KMS-11 (cell line): ENCODE data around the gene NANOS3.

ENCODE experiments used
- H2AFZ ChIP-seq: fragments of 200-600 bp; sonication (generic); 2 replicates; pipeline ENCODE4 v1.6.1; 2016; ENCODE audit warnings: antibody characterized with exemption, mixed run types, low read depth
- H3K27ac ChIP-seq: fragments of 200-600 bp; sonication (generic); 2 replicates; pipeline ENCODE4 v1.6.1; 2016; ENCODE audit warnings: mild to moderate bottlenecking, mixed run types
- H3K27me3 ChIP-seq: fragments of 200-600 bp; sonication (generic); 2 replicates; pipeline ENCODE4 v1.6.1; 2017; ENCODE audit warnings: mild to moderate bottlenecking, low read depth, mixed run types, moderate library complexity; ENCODE audit not compliant: insufficient read depth
- H3K36me3 ChIP-seq: fragments of 200-600 bp; sonication (generic); 2 replicates; pipeline ENCODE4 v1.6.1; 2017; ENCODE audit warnings: mild to moderate bottlenecking, mixed run types; ENCODE audit not compliant: insufficient read depth
- H3K4me1 ChIP-seq: fragments of 200-600 bp; sonication (generic); 2 replicates; pipeline ENCODE4 v1.6.1; 2016; ENCODE audit warnings: mild to moderate bottlenecking, low read depth, mixed run types; ENCODE audit not compliant: poor library complexity, severe bottlenecking
- H3K4me2 ChIP-seq: fragments of 200-600 bp; sonication (generic); 2 replicates; pipeline ENCODE4 v1.7.0; 2016; ENCODE audit warnings: mild to moderate bottlenecking, mixed run types
- H3K4me3 ChIP-seq: fragments of 200-600 bp; sonication (generic); IDR thresholded peaks from 2 replicates; pipeline ENCODE4 v1.6.1; 2017; ENCODE audit warnings: low read depth, low read length, mixed read lengths; ENCODE audit not compliant: insufficient read depth
- H3K79me2 ChIP-seq: fragments of 200-600 bp; sonication (generic); 2 replicates; pipeline ENCODE4 v1.6.1; 2016; ENCODE audit warnings: low read depth, mixed run types; ENCODE audit not compliant: insufficient read depth
- H3K9ac ChIP-seq: fragments of 200-600 bp; sonication (generic); 2 replicates; pipeline ENCODE4 v1.6.1; 2016; ENCODE audit warnings: mild to moderate bottlenecking, mixed run types
- H4K20me1 ChIP-seq: fragments of 200-600 bp; sonication (generic); 2 replicates; pipeline ENCODE4 v1.6.1; 2016; ENCODE audit warnings: mild to moderate bottlenecking, mixed run types; ENCODE audit not compliant: insufficient read depth
- TF ChIP-seq, protein P1 (sequence below): fragments of 200-600 bp; sonication (generic); conservative IDR thresholded peaks from 2 replicates; pipeline ENCODE4 v1.6.1; 2017; ENCODE audit warnings: low read depth, mild to moderate bottlenecking, antibody characterized with exemption, low read length, moderate library complexity, mixed read lengths

Gene NANOS3

DNA sequence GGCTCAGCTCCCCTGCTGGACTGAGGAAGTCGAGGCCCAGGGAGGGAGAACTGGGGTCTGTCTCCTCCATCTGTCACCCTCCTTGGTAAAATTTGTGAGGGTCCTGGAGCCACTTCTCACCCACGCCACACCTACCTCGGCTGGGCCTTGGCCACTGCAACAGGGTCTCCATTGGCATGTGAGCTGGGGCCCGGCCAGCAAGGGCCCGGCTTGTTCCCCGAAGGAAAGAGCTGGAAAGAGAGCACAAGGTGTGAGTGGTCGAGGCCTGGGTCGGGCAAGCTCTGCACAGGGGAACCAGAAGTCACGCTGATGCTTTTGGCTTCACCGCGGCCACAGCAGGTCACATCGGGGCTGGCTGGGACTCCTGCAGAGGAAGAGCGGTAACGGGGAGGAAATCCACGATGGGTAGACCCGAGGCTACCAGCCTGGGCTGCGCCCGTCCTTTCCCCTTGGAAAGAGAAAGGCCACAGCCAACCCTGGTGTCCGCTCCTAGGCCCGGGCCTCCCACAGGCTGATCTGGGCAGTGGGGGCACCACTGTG, 9.0 kb downstream of the NANOS3 start:
- Histone ChIP-seq H2AFZ (no peak overlapping the region), H3K4me2 (no peak overlapping the region; the same call in 1 of the 2 replicates), H3K36me3 (no peaks in the 10 kb centered on the region), H3K4me1 (peaks cover 26% of the 10 kb centered on the region), H3K79me2 (no peaks in the 10 kb centered on the region), H3K4me3 (no peak overlapping the region), H3K27me3 (no peaks in the 10 kb centered on the region), H3K27ac (no peak overlapping the region), H3K9ac (no peak overlapping the region; the same call in 1 of the 2 replicates), H4K20me1 (no peaks in the 10 kb centered on the region)
- TF ChIP-seq, protein P1, sequence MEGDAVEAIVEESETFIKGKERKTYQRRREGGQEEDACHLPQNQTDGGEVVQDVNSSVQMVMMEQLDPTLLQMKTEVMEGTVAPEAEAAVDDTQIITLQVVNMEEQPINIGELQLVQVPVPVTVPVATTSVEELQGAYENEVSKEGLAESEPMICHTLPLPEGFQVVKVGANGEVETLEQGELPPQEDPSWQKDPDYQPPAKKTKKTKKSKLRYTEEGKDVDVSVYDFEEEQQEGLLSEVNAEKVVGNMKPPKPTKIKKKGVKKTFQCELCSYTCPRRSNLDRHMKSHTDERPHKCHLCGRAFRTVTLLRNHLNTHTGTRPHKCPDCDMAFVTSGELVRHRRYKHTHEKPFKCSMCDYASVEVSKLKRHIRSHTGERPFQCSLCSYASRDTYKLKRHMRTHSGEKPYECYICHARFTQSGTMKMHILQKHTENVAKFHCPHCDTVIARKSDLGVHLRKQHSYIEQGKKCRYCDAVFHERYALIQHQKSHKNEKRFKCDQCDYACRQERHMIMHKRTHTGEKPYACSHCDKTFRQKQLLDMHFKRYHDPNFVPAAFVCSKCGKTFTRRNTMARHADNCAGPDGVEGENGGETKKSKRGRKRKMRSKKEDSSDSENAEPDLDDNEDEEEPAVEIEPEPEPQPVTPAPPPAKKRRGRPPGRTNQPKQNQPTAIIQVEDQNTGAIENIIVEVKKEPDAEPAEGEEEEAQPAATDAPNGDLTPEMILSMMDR = no peak

DNA sequence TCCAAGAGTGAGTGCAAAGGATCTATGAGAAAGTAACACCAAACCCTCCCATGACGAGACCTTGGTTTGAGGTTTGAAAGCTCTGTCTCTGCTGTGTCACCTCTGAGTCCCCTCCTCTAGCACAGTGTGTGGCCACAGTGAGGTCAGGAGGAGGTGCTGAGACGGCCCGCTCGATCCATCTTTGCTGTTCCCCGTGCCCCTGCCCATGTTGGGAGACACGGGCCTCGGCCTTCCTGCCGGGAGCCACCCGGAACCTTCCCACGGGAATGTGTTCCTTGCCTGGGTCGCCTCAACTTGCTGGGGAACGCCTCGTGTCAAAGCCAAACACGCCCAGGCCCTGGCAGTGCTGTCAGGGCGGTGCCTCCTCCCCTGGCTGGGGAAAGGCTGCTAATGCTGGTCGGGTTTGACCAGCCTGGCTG, 10.1 kb downstream of the NANOS3 start:
- peaks cover 16% of the 10 kb centered on the region for H3K4me1 ChIP-seq
- no peaks in the 10 kb centered on the region for H3K79me2 ChIP-seq
- H3K9ac ChIP-seq = no peak overlapping the region
- H3K36me3 ChIP-seq = no peaks in the 10 kb centered on the region
- H4K20me1 ChIP-seq = no peaks in the 10 kb centered on the region
- no peaks in the 10 kb centered on the region for H3K27me3 ChIP-seq
- no peak overlapping the region for H3K27ac ChIP-seq
- H2AFZ ChIP-seq = no peak overlapping the region
- H3K4me2 ChIP-seq = no peak overlapping the region
- no peak overlapping the region for H3K4me3 ChIP-seq
- TF ChIP-seq, protein P1 = no peak

DNA sequence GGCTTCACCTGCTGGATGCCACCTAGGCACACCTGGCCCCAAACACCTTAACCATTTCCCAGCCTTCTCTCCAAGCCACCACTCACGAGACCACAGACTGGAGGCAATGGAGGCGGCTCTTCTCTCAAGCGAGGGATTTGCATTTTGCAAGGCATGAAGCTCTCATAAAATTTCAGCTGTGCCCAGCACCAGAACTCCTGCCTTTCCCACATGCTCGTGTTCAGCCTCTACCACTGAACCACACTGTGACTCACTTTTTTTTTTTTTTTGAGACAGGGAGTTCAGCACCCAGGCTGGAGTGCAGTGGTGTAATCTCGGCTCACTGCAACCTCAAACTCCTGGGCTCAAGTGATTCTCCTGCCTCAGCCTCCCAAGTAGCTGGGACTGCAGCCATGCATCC, 10.6 kb downstream of the NANOS3 start:
- Histone ChIP-seq H3K4me2 (no peak overlapping the region), H2AFZ (no peak overlapping the region), H3K79me2 (no peaks in the 10 kb centered on the region), H3K36me3 (no peaks in the 10 kb centered on the region), H4K20me1 (no peaks in the 10 kb centered on the region), H3K27me3 (no peaks in the 10 kb centered on the region), H3K9ac (no peak overlapping the region), H3K4me1 (peaks cover 16% of the 10 kb centered on the region), H3K4me3 (no peak overlapping the region), H3K27ac (no peak overlapping the region)
- TF ChIP-seq, protein P1 = no peak

DNA sequence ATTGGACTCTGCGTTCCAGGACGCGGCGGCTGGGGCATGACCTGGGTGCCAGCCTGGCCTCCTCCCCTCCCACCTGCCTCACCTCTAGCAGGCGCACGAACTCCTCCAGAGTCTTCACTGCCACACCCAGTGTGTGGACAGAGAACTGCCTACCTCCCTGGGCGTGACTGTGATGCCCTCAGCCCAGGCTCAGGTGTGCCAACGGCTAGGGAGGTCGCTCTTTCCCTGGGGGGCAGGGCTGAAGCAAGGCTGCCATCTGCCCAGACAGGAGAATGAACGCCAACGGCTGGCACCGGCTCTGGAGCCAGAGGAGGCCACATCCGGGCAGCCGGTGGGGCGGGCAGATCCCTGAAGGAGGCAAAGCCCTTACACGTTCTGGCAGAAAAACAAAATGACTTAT, 11.3 kb downstream of the NANOS3 start:
- no peak overlapping the region for H3K9ac ChIP-seq

More for the DNA sequence above, 11.3 kb downstream of the NANOS3 start:
- Histone ChIP-seq H3K79me2 (no peaks in the 10 kb centered on the region), H3K27ac (no peak overlapping the region), H3K4me2 (no peak overlapping the region), H3K4me3 (no peak overlapping the region), H3K4me1 (peaks cover 16% of the 10 kb centered on the region), H3K36me3 (no peaks in the 10 kb centered on the region), H3K27me3 (no peaks in the 10 kb centered on the region), H4K20me1 (no peaks in the 10 kb centered on the region), H2AFZ (no peak overlapping the region)
- TF ChIP-seq, protein P1 = no peak
